Naive thymus-derived CD4-positive, alpha-beta T cell (primary cell): ENCODE results near the gene LRP6. TPM values are rescaled to one million over a fixed set of nuclear protein-coding genes. Genes with fewer than 3 reads are reported as not detected.
A peak's percentile ranks its signal among the peaks of the same experiment; 100 is the strongest.
"Not testable (repeated sequence)": the region's sequence is repeated elsewhere in the genome, so short reads cannot be mapped to it uniquely, and the experiment has no call there.

ENCODE experiments used
- ATAC-seq: fragments of 150-1000 bp; cut with Tn5 transposase; 2 replicates; pipeline ENCODE4 v1.10.0; 2021; ENCODE audit warnings: mild to moderate bottlenecking, moderate library complexity
- CTCF ChIA-PET: fragments of 350-600 bp; sonication (Branson Sonifier 250); formaldehyde crosslinking; loops from one replicate; lab custom pipeline; 2021; ENCODE audit warnings: antibody characterized with exemption; lab: Charles Lee
- POLR2A ChIA-PET: fragments of 350-600 bp; sonication (Branson Sonifier 250); formaldehyde crosslinking; loops from one replicate; lab custom pipeline; 2021; ENCODE audit warnings: antibody characterized with exemption, inconsistent platforms; lab: Charles Lee
- DNase-seq, 9 donors: peaks; one replicate each; pipeline versions ENCODE4 v3.0.0 to v3.0.0-alpha.2; 2020 to 2022; ENCODE audit warnings: mixed read lengths in 1 of 9
- H3K27ac ChIP-seq: one replicate; pipeline ENCODE4 v1.7.0; 2013; ENCODE audit warnings: mild to moderate bottlenecking, low read depth, low read length, moderate library complexity
- H3K27me3 ChIP-seq, 2 donors: one replicate each; pipeline ENCODE4 v1.7.0; 2013; ENCODE audit warnings: low read length in 2 of 2, mild to moderate bottlenecking in 2 of 2, moderate library complexity in 2 of 2; ENCODE audit not compliant: control insufficient read depth in 2 of 2, insufficient read depth in 2 of 2
- H3K36me3 ChIP-seq, 3 experiments: 1 replicate in 2 of 3; 2 replicates in 1 of 3; pipeline ENCODE4 v1.7.0; 2013; ENCODE audit warnings: low read length in 3 of 3, mild to moderate bottlenecking in 3 of 3, moderate library complexity in 1 of 3; ENCODE audit not compliant: insufficient read depth in 3 of 3, control insufficient read depth in 2 of 3
- H3K4me1 ChIP-seq, 2 donors: one replicate each; pipeline ENCODE4 v1.7.0; 2013; ENCODE audit warnings: low read length in 2 of 2, mild to moderate bottlenecking in 2 of 2, moderate library complexity in 1 of 2; ENCODE audit not compliant: control insufficient read depth in 2 of 2, insufficient read depth in 2 of 2
- H3K4me3 ChIP-seq: 2 replicates; pipeline ENCODE4 v1.7.0; 2013; ENCODE audit warnings: mild to moderate bottlenecking, low read length
- H3K9me3 ChIP-seq, 3 experiments: 1 replicate in 2 of 3; 2 replicates in 1 of 3; pipeline ENCODE4 v1.7.0; 2013; ENCODE audit warnings: low read length in 3 of 3; ENCODE audit not compliant: control insufficient read depth in 2 of 3
- H3K27ac Mint-ChIP-seq, 9 donors: one replicate each; pipeline ENCODE4 v1.8.0; 2020 to 2022; ENCODE audit warnings: mixed read lengths in 9 of 9, mild to moderate bottlenecking in 8 of 9, moderate library complexity in 5 of 9, inconsistent platforms in 2 of 9
- H3K27me3 Mint-ChIP-seq, 5 donors: one replicate each; pipeline ENCODE4 v1.8.0; 2021 to 2022; ENCODE audit warnings: mixed read lengths in 5 of 5, mild to moderate bottlenecking in 1 of 5
- H3K36me3 Mint-ChIP-seq, 5 donors: one replicate each; pipeline ENCODE4 v1.8.0; 2020 to 2022; ENCODE audit warnings: mixed read lengths in 5 of 5, mild to moderate bottlenecking in 3 of 5, inconsistent platforms in 1 of 5
- H3K4me1 Mint-ChIP-seq, 7 donors: one replicate each; pipeline ENCODE4 v1.8.0; 2020 to 2022; ENCODE audit warnings: mixed read lengths in 7 of 7, mild to moderate bottlenecking in 3 of 7, inconsistent platforms in 1 of 7
- H3K4me3 Mint-ChIP-seq, 10 donors: one replicate each; pipeline ENCODE4 v1.8.0; 2020 to 2022; ENCODE audit warnings: mild to moderate bottlenecking in 10 of 10, mixed read lengths in 10 of 10, moderate library complexity in 6 of 10, inconsistent platforms in 2 of 10
- H3K9me3 Mint-ChIP-seq, 11 donors: one replicate each; pipeline ENCODE4 v1.8.0; 2020 to 2022; ENCODE audit warnings: mixed read lengths in 11 of 11, mild to moderate bottlenecking in 4 of 11, inconsistent platforms in 1 of 11, moderate library complexity in 1 of 11
- intact Hi-C, 2 donors: fragments of 100-400 bp; cut with micrococcal nuclease; formaldehyde crosslinking; loops; one replicate each; pipeline ENCODE4 v1.15.1; 2023
- polyA plus RNA-seq, 2 donors: library from polyadenylated mRNA; unstranded; fragments of 300-500 nt; fragmentation: Illumina TruSeq; gene quantifications; one replicate each; pipeline ENCODE4 v1.2.3, GENCODE V29; 2021
- total RNA-seq, 6 experiments: library from RNA in 5 of 6; stranded (reverse) in 5 of 6; gene quantifications; 1 replicate in 5 of 6; 2 replicates in 1 of 6; pipeline ENCODE4 v1.2.3 and lab custom pipeline; 2021 to 2026

LRP6 gene
- total and polyA plus RNA-seq, 7 experiments from 2014 or later, result 1.6 to 12.6 (median 5.2) TPM

DNA sequence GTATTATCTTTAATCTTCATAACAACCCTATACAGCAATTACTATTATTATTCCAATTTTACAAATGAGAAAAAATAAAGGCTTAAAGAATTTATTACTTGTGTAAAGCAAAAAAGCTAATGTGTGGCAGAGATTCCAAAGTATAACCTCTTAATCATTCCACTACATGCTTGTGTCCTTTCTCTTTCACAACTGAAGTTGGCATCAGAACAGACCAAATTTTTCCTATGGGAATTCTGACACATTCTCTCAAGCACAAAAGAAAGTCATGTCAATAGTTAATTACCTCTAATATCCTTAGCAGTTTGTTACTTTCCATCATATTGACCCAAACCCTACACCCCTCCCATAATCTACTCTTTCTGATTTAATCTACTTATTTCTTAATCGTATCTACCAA, 109.4 kb downstream of the LRP6 start:
- DNase-seq (no peak), ATAC-seq (no peak)
- H3K27me3 ChIP-seq, result no peaks in the 10 kb centered on the region
- Mint-ChIP-seq H3K27ac (peak overlapping the region in 1 of 9 donors; percentile 2), H3K4me3 (no peak overlapping the region), H3K4me1 (no peaks in the 10 kb centered on the region), H3K27me3 (peaks cover 0 to 11% (median 0%) of the 10 kb centered on the region in 5 donors), H3K9me3 (no peaks in the 10 kb centered on the region), H3K36me3 (peaks cover 0 to 62% (median 47%) of the 10 kb centered on the region in 5 donors)
- POLR2A ChIA-PET, result no interaction called here
- intact Hi-C loops, result no loop called here
- H3K27ac ChIP-seq, result no peak overlapping the region
- CTCF ChIA-PET, result no interaction called here
- H3K4me1 ChIP-seq, result no peaks in the 10 kb centered on the region
- peaks cover 0 to 10% (median 0%) of the 10 kb centered on the region in 3 experiments for H3K36me3 ChIP-seq
- no peaks in the 10 kb centered on the region for H3K9me3 ChIP-seq
- no peak overlapping the region for H3K4me3 ChIP-seq

GRCh38 chr12:12156828-12157227, 110.0 kb downstream of the LRP6 start:
- CTCF ChIA-PET, result no interaction called here
- peaks cover 0 to 1% (median 0%) of the 10 kb centered on the region in 11 donors for H3K9me3 Mint-ChIP-seq
- peaks cover 0 to 60% (median 42%) of the 10 kb centered on the region in 5 donors for H3K36me3 Mint-ChIP-seq

DNA sequence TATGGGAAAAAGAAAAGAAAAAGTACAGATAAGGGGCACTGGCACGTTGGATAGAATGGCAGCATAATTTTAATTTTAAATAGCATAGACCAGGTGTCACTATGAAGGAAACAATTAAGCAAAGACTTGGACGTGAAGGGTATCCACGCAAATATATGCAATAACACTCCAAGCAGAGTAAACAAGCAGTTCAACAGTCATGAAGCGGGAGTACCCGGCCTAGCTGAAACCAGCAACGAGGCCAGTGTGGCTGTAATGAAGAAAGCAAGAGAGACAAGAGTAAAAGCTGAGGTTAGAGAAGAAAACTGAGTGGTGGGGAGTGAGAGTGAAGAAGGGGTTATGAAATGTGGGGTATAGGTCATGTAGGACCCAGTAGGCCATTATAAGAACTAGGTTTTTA, 110.7 kb downstream of the LRP6 start:
- Histone ChIP-seq H3K27ac (no peak overlapping the region), H3K9me3 (no peaks in the 10 kb centered on the region), H3K36me3 (peaks cover 0 to 10% (median 0%) of the 10 kb centered on the region in 3 experiments), H3K4me1 (no peaks in the 10 kb centered on the region), H3K4me3 (no peak overlapping the region), H3K27me3 (no peaks in the 10 kb centered on the region)
- ChIA-PET CTCF (no interaction called here), POLR2A (no interaction called here)
- no peak for DNase-seq
- Mint-ChIP-seq H3K4me3 (no peak overlapping the region), H3K27me3 (peaks cover 0 to 11% (median 0%) of the 10 kb centered on the region in 5 donors), H3K36me3 (peaks cover 0 to 62% (median 42%) of the 10 kb centered on the region in 5 donors), H3K27ac (no peak overlapping the region), H3K4me1 (no peaks in the 10 kb centered on the region), H3K9me3 (peaks cover 0 to 1% (median 0%) of the 10 kb centered on the region in 11 donors)
- intact Hi-C loops, result no loop called here
- ATAC-seq, result no peak

More at GRCh38 chr12:12156828-12157227, 110.0 kb downstream of the LRP6 start:
- Histone ChIP-seq H3K9me3 (no peaks in the 10 kb centered on the region), H3K27ac (no peak overlapping the region), H3K27me3 (no peaks in the 10 kb centered on the region), H3K4me3 (no peak overlapping the region), H3K4me1 (no peaks in the 10 kb centered on the region), H3K36me3 (peaks cover 0 to 10% (median 0%) of the 10 kb centered on the region in 3 experiments)
- no peak overlapping the region for H3K4me3 Mint-ChIP-seq
- H3K27ac Mint-ChIP-seq, result no peak overlapping the region
- POLR2A ChIA-PET, result no interaction called here
- DNase-seq (no peak), ATAC-seq (no peak)
- peaks cover 0 to 11% (median 0%) of the 10 kb centered on the region in 5 donors for H3K27me3 Mint-ChIP-seq
- no peaks in the 10 kb centered on the region for H3K4me1 Mint-ChIP-seq
- intact Hi-C loops, result no loop called here

DNA sequence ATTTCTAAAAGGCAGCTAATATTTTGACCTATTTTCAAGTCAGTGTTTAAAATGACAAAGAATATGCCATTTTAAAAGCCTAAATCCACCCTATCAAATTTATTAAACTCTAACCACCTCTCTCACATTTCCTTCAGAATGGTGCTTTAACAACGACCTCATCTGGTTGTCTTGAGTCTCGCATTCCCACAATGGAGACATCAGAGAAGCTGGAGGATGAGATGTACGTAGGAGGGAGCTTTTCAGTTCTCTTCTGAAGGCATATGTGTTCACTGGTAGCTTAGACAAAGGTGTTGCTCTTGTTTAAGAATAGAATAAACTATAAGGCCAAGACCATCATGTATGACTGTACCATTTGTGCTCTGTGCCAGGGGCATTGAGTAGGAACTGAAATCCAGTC, 113.2 kb downstream of the LRP6 start:
- Histone ChIP-seq H3K4me1 (no peaks in the 10 kb centered on the region), H3K27me3 (no peaks in the 10 kb centered on the region), H3K27ac (no peak overlapping the region), H3K9me3 (no peaks in the 10 kb centered on the region), H3K4me3 (no peak overlapping the region), H3K36me3 (peaks cover 0 to 11% (median 0%) of the 10 kb centered on the region in 3 experiments)
- ATAC-seq (no peak), DNase-seq (no peak)
- ChIA-PET POLR2A (no interaction called here), CTCF (interaction anchor here (0.6 kb wide), 1 partner anchor 58 kb away, joined by 3 read pairs; no protein-coding TSS in a partner anchor)
- peaks cover 0 to 1% (median 0%) of the 10 kb centered on the region in 11 donors for H3K9me3 Mint-ChIP-seq
- H3K27me3 Mint-ChIP-seq, result peaks cover 0 to 5% (median 0%) of the 10 kb centered on the region in 5 donors
- no peak overlapping the region for H3K4me3 Mint-ChIP-seq
- H3K4me1 Mint-ChIP-seq, result no peaks in the 10 kb centered on the region
- intact Hi-C loops, result no loop called here
- H3K27ac Mint-ChIP-seq, result no peak overlapping the region
- peaks cover 0 to 72% (median 46%) of the 10 kb centered on the region in 5 donors for H3K36me3 Mint-ChIP-seq

DNA sequence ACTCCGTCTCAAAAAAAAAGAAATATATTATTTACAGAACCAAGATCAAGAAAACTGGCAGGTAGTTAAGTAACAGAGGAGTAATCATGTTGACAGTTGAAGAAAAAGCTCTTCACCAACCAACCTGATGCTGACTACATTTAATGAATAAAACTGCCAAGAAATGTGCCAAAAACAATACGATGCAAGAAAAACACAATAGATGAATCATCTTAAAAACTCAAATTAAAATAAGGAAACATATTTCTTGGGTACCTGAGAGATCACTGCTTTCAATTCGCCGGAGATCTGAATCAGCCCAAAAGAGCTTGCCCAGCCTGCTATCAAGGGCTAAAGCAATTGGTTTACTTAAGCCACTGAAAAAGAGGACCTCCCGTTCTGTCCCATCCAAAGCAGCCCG, 119.7 kb downstream of the LRP6 start:
- Histone ChIP-seq H3K9me3 (no peaks in the 10 kb centered on the region), H3K4me1 (no peaks in the 10 kb centered on the region), H3K36me3 (peaks cover 0 to 4% (median 0%) of the 10 kb centered on the region in 3 experiments), H3K4me3 (no peak overlapping the region), H3K27me3 (no peaks in the 10 kb centered on the region), H3K27ac (no peak overlapping the region)
- ATAC-seq (no peak), DNase-seq (no peak)
- intact Hi-C loops, result no loop called here
- ChIA-PET POLR2A (no interaction called here), CTCF (no interaction called here)
- Mint-ChIP-seq H3K36me3 (peaks cover 0 to 70% (median 43%) of the 10 kb centered on the region in 5 donors), H3K4me1 (peaks cover 0 to 2% (median 0%) of the 10 kb centered on the region in 7 donors), H3K27me3 (peaks cover 0 to 4% (median 0%) of the 10 kb centered on the region in 5 donors), H3K9me3 (peaks cover 0 to 1% (median 0%) of the 10 kb centered on the region in 11 donors), H3K4me3 (no peak overlapping the region), H3K27ac (no peak overlapping the region)

DNA sequence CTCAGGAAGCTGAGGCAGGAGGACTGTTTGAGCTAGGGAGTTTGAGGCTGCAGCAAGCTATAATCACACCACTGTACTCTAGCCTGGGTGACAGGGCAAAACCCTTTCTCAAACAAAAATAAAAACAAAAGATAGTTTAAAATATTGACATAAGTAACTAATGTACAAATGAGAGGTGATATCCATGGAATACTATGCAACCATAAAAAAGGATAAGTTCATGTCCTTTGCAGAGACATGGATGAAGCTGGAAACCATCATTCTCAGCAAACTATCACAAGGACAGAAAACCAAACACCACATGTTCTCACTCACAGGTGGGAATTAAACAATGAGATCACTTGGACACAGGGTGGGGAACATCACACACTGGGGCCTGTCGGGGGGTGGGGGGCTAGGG, 122.3 kb downstream of the LRP6 start:
- H3K27ac ChIP-seq, ATAC-seq, H3K4me3 ChIP-seq, H3K4me1 ChIP-seq, H3K4me3 Mint-ChIP-seq, H3K36me3 ChIP-seq, H3K4me1 Mint-ChIP-seq, H3K9me3 ChIP-seq, POLR2A ChIA-PET, H3K9me3 Mint-ChIP-seq, H3K27ac Mint-ChIP-seq, DNase-seq, CTCF ChIA-PET, intact Hi-C loops, H3K27me3 ChIP-seq: not testable (repeated sequence)
- Mint-ChIP-seq H3K27me3 (peaks cover 0 to 13% (median 0%) of the 10 kb centered on the region in 5 donors), H3K36me3 (peaks cover 0 to 68% (median 41%) of the 10 kb centered on the region in 5 donors)

GRCh38 chr12:12141000-12141399, 125.8 kb downstream of the LRP6 start:
- Histone ChIP-seq H3K27me3 (no peaks in the 10 kb centered on the region), H3K9me3 (no peaks in the 10 kb centered on the region), H3K4me3 (no peak overlapping the region), H3K27ac (no peak overlapping the region), H3K4me1 (no peaks in the 10 kb centered on the region), H3K36me3 (no peaks in the 10 kb centered on the region)
- DNase-seq (no peak), ATAC-seq (no peak)
- Mint-ChIP-seq H3K4me1 (peaks cover 0 to 6% (median 0%) of the 10 kb centered on the region in 7 donors), H3K27me3 (peaks cover 0 to 17% (median 0%) of the 10 kb centered on the region in 5 donors), H3K9me3 (no peaks in the 10 kb centered on the region), H3K36me3 (peaks cover 0 to 54% (median 34%) of the 10 kb centered on the region in 5 donors), H3K27ac (no peak overlapping the region), H3K4me3 (no peak overlapping the region)
- ChIA-PET POLR2A (no interaction called here), CTCF (no interaction called here)
- intact Hi-C loops, result no loop called here
